ENCODE measurements around the gene ZNF341.

GRCh38 chr20:33821270-33821836 is 89.6 kb downstream of the ZNF341 start:
- TF ChIP-seq CTCF (IDR thresholded peaks at IDR 0.05) (no peak), POLR2AphosphoS5 (IDR thresholded peaks at IDR 0.05) (no peak), POLR2A (IDR thresholded peaks at IDR 0.05) (no peak), EP300 (IDR thresholded peaks at IDR 0.05) (no peak)
